ENCODE measurements around the gene PTPRG. TPM values are rescaled to one million over a fixed set of nuclear protein-coding genes. Genes with fewer than 3 reads are reported as not detected.

PTPRG gene
- total RNA-seq, 1 experiment from 2014 or later: 32.1 TPM

DNA sequence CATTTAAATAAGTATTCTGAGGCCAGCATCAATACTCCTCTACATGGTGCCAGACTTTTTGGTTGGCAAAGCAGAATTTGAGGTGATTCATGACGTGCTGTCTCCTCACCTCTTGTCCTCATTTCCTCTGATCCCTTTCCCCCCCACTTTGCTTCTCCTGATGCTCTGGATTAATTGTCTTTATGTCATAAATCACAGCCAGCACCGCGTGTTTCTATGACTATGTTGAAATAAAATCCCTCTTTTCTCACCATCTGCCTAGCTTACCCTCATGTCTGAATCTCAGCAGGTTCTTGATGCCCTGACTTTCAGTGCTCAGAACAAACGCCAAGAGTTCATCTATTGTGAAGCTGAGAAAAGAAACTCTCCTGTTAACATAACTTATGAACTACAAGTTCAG lies 19.7 kb upstream of the PTPRG start:
- Histone ChIP-seq H3K9me3 (ENCODE audit: control insufficient read depth in 1 of 2, insufficient read depth in 1 of 2, low read depth in 1 of 2, low read length in 2 of 2) (no peaks in the 10 kb centered on the region), H3K36me3 (ENCODE audit: control insufficient read depth in 1 of 2, insufficient read depth in 2 of 2, low read length in 2 of 2) (no peaks in the 10 kb centered on the region), H3K27ac (ENCODE audit: low read depth, low read length) (no peak overlapping the region), H3K4me3 (replicated peaks in 1 of 2; ENCODE audit: low read depth in 1 of 2, low read length in 2 of 2) (no peak overlapping the region), H2AFZ (ENCODE audit: low read depth, low read length, poor library complexity, severe bottlenecking) (no peak overlapping the region), H3K79me2 (ENCODE audit: insufficient read depth, low read length) (no peaks in the 10 kb centered on the region), H4K20me1 (ENCODE audit: insufficient read depth) (no peaks in the 10 kb centered on the region), H3K4me1 (ENCODE audit: control insufficient read depth in 1 of 2, insufficient read depth in 2 of 2, low read length in 2 of 2) (no peaks in the 10 kb centered on the region), H3K27me3 (ENCODE audit: insufficient read depth, low read length) (no peaks in the 10 kb centered on the region), H3K9me2 (ENCODE audit: insufficient read depth) (no peaks in the 10 kb centered on the region), H3K9ac (ENCODE audit: low read length) (no peak overlapping the region), H3K4me2 (ENCODE audit: low read length) (no peak overlapping the region)
- intact Hi-C loops (cut with micrococcal nuclease): no loop called here
- DNase-seq (ENCODE audit: low read depth, low spot score): no peak
- CTCF ChIA-PET: no interaction called here
- RAD21 ChIA-PET (ENCODE audit: low non-redundant PET in 1 of 2, low total read pairs in 2 of 2, uncharacterized antibody in 2 of 2, unreplicated experiment in 2 of 2): no interaction called here
- no TSS peak for BruUV-seq (replicated peaks)
- TF ChIP-seq ZBTB33 (IDR thresholded peaks at IDR 0.05; ENCODE audit: extremely low read depth, insufficient replicate concordance, low read length) (no peak), CEBPB (IDR thresholded peaks at IDR 0.05; ENCODE audit: low read depth) (no peak), SIN3A (IDR thresholded peaks at IDR 0.05; ENCODE audit: low read depth) (no peak), ATF3 (IDR thresholded peaks at IDR 0.05) (no peak), EZH2 (IDR thresholded peaks at IDR 0.05) (no peak), FOSL1 (IDR thresholded peaks at IDR 0.05; ENCODE audit: low read depth) (no peak), REST (IDR thresholded peaks at IDR 0.05; ENCODE audit: low read depth) (no peak), ZNF274 (IDR thresholded peaks at IDR 0.05; ENCODE audit: low read depth, low read length) (no peak), TCF7L2 (IDR thresholded peaks at IDR 0.05; ENCODE audit: borderline replicate concordance, extremely low read depth, insufficient read depth, insufficient read length) (no peak), ELF1 (IDR thresholded peaks at IDR 0.05; ENCODE audit: borderline replicate concordance, low read depth) (no peak), POLR2A (IDR thresholded peaks at IDR 0.05; ENCODE audit: borderline replicate concordance, extremely low read depth, insufficient read depth, insufficient read length) (no peak), SP1 (IDR thresholded peaks at IDR 0.05; ENCODE audit: low read depth) (no peak), MAX (IDR thresholded peaks at IDR 0.05) (no peak)
- TF ChIP-seq, protein P1, sequence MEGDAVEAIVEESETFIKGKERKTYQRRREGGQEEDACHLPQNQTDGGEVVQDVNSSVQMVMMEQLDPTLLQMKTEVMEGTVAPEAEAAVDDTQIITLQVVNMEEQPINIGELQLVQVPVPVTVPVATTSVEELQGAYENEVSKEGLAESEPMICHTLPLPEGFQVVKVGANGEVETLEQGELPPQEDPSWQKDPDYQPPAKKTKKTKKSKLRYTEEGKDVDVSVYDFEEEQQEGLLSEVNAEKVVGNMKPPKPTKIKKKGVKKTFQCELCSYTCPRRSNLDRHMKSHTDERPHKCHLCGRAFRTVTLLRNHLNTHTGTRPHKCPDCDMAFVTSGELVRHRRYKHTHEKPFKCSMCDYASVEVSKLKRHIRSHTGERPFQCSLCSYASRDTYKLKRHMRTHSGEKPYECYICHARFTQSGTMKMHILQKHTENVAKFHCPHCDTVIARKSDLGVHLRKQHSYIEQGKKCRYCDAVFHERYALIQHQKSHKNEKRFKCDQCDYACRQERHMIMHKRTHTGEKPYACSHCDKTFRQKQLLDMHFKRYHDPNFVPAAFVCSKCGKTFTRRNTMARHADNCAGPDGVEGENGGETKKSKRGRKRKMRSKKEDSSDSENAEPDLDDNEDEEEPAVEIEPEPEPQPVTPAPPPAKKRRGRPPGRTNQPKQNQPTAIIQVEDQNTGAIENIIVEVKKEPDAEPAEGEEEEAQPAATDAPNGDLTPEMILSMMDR (IDR thresholded peaks at IDR 0.05 in 2 of 3, conservative IDR thresholded peaks at IDR 0.05 in 1 of 3; ENCODE audit: borderline replicate concordance in 1 of 3, insufficient read depth in 1 of 3, low read depth in 2 of 3, low read length in 2 of 3): no peak
- ATAC-seq: no peak
- POLR2A ChIA-PET: no interaction called here
